Ishikawa (cell line): ENCODE results near the gene CLDN14.

Source experiments
- CEBPB ChIP-seq: IDR thresholded peaks from 2 replicates; pipeline ENCODE4 v1.6.1; 2012
- CREB1 ChIP-seq: IDR thresholded peaks from 2 replicates; pipeline ENCODE4 v1.6.1; 2012; ENCODE audit warnings: low read depth
- EGR1 ChIP-seq: IDR thresholded peaks from 2 replicates; pipeline ENCODE4 v1.6.1; 2012
- EP300 ChIP-seq: IDR thresholded peaks from 2 replicates; pipeline ENCODE4 v1.6.1; 2012; ENCODE audit warnings: borderline replicate concordance
- FOXM1 ChIP-seq: IDR thresholded peaks from 2 replicates; pipeline ENCODE4 v1.6.1; 2012; ENCODE audit warnings: low read depth, borderline replicate concordance
- RAD21 ChIP-seq: IDR thresholded peaks from 2 replicates; pipeline ENCODE4 v1.6.1; 2012; ENCODE audit warnings: low read depth
- TAF1 ChIP-seq: IDR thresholded peaks from 2 replicates; pipeline ENCODE4 v1.6.1; 2012; ENCODE audit warnings: low read depth, mild to moderate bottlenecking
- TCF12 ChIP-seq: IDR thresholded peaks from 2 replicates; pipeline ENCODE4 v1.6.1; 2012; ENCODE audit warnings: low read depth
- TEAD4 ChIP-seq: IDR thresholded peaks from 2 replicates; pipeline ENCODE4 v1.6.1; 2012
- USF1 ChIP-seq: IDR thresholded peaks from 2 replicates; pipeline ENCODE4 v1.6.1; 2012
- YY1 ChIP-seq: IDR thresholded peaks from 2 replicates; pipeline ENCODE4 v1.6.1; 2012; ENCODE audit warnings: low read depth
- ZBTB7A ChIP-seq: IDR thresholded peaks from 2 replicates; pipeline ENCODE4 v1.6.1; 2012; ENCODE audit warnings: low read depth
- TF ChIP-seq, protein P1 (sequence below): IDR thresholded peaks from 2 replicates; pipeline ENCODE4 v1.6.1; 2012

GRCh38 chr21:36419996-36420395 lies 59.9 kb downstream of the CLDN14 start:
- no peak for TF ChIP-seq EP300
- no peak for TF ChIP-seq EGR1
- no peak for TF ChIP-seq ZBTB7A
- TF ChIP-seq TEAD4, result no peak
- TF ChIP-seq, protein P1, sequence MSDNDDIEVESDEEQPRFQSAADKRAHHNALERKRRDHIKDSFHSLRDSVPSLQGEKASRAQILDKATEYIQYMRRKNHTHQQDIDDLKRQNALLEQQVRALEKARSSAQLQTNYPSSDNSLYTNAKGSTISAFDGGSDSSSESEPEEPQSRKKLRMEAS, result no peak
- peak; percentile 84 for TF ChIP-seq RAD21
- TF ChIP-seq TAF1, result no peak
- no peak for TF ChIP-seq CEBPB
- no peak for TF ChIP-seq CREB1
- no peak for TF ChIP-seq FOXM1
- no peak for TF ChIP-seq TCF12
- TF ChIP-seq YY1, result no peak
- TF ChIP-seq USF1, result no peak
